ENCODE data around the gene MRPL32.
A peak's percentile ranks its signal among the peaks of the same experiment; 100 is the strongest.
"Not testable (repeated sequence)": the region's sequence is repeated elsewhere in the genome, so short reads cannot be mapped to it uniquely, and the experiment has no call there.

The MRPL32 gene

GRCh38 chr7:42931834-42932651, at the start of gene MRPL32, which contains the start of gene PSMA2:
Gene MRPL32, plus strand, starts transcription at chr7:42932376. Its CDS starts 11 bp downstream, at chr7:42932387.
Gene PSMA2, minus strand, starts transcription at chr7:42932174. Its CDS starts 16 bp downstream, at chr7:42932158.
- TF ChIP-seq CTCF (IDR thresholded peaks at IDR 0.05; ENCODE audit: low read depth, low read length, poor library complexity, severe bottlenecking) = no peak
- TF ChIP-seq EZH2phosphoT487 (IDR thresholded peaks at IDR 0.05; ENCODE audit: borderline replicate concordance, low read length) = no peak
- H3K4me2 ChIP-seq (ENCODE audit: low read length) = peak within 1 kb of the TSS; percentile 91
- H3K4me1 ChIP-seq (ENCODE audit: control insufficient read depth, low read length) = peaks cover 54% of the 10 kb centered on the region
- peaks cover 22% of the 10 kb centered on the region for H4K20me1 ChIP-seq (ENCODE audit: control insufficient read depth, insufficient read depth, low read depth, low read length)
- H3K9me3 ChIP-seq (ENCODE audit: control insufficient read depth, insufficient read depth, low read length) = no peaks in the 10 kb centered on the region
- no peaks in the 10 kb centered on the region for H3K9me2 ChIP-seq (replicated peaks; ENCODE audit: control insufficient read depth, low read length)
- H3K4me3 ChIP-seq (ENCODE audit: low read length) = peak within 1 kb of the TSS; percentile 90
- H3K79me2 ChIP-seq (ENCODE audit: control insufficient read depth, low read length) = peaks cover 91% of the 10 kb centered on the region
- H3F3A ChIP-seq (ENCODE audit: control insufficient read depth, insufficient read depth) = no peaks in the 10 kb centered on the region
- H3K27me3 ChIP-seq (ENCODE audit: control insufficient read depth, low read length) = no peaks in the 10 kb centered on the region
- peak within 1 kb of the TSS; percentile 22; the same call in 1 of the 2 replicates for H3K27ac ChIP-seq (ENCODE audit: low read depth, low read length)
- peaks cover 78% of the 10 kb centered on the region for H3K36me3 ChIP-seq (ENCODE audit: control insufficient read depth, low read length)

GRCh38 chr7:42883950-42884349, 48.2 kb upstream of the MRPL32 start:
- peak overlapping the region; percentile 67 for H3K4me2 ChIP-seq (ENCODE audit: low read length)
- H4K20me1 ChIP-seq (ENCODE audit: control insufficient read depth, insufficient read depth, low read depth, low read length) = no peaks in the 10 kb centered on the region
- H3K79me2 ChIP-seq (ENCODE audit: control insufficient read depth, low read length) = no peaks in the 10 kb centered on the region
- peaks cover 58% of the 10 kb centered on the region for H3K4me1 ChIP-seq (ENCODE audit: control insufficient read depth, low read length)
- peaks cover 13% of the 10 kb centered on the region for H3F3A ChIP-seq (ENCODE audit: control insufficient read depth, insufficient read depth)
- TF ChIP-seq EZH2phosphoT487 (IDR thresholded peaks at IDR 0.05; ENCODE audit: borderline replicate concordance, low read length) = no peak
- TF ChIP-seq CTCF (IDR thresholded peaks at IDR 0.05; ENCODE audit: low read depth, low read length, poor library complexity, severe bottlenecking) = no peak
- no peaks in the 10 kb centered on the region for H3K27me3 ChIP-seq (ENCODE audit: control insufficient read depth, low read length)
- 0 out of 2 replicates have a peak overlapping the region, but pooled peaks have one; percentile 15 for H3K27ac ChIP-seq (ENCODE audit: low read depth, low read length)
- H3K36me3 ChIP-seq (ENCODE audit: control insufficient read depth, low read length) = no peaks in the 10 kb centered on the region
- H3K4me3 ChIP-seq (ENCODE audit: low read length) = peak overlapping the region; percentile 47
- H3K9me3 ChIP-seq (ENCODE audit: control insufficient read depth, insufficient read depth, low read length) = no peaks in the 10 kb centered on the region
- H3K9me2 ChIP-seq (replicated peaks; ENCODE audit: control insufficient read depth, low read length) = no peaks in the 10 kb centered on the region

- not testable (repeated sequence) for H3K27me3 ChIP-seq (ENCODE audit: control insufficient read depth, low read length); H3K9me3 ChIP-seq (ENCODE audit: control insufficient read depth, insufficient read depth, low read length); H3K27ac ChIP-seq (ENCODE audit: low read depth, low read length); H3K4me3 ChIP-seq (ENCODE audit: low read length); H4K20me1 ChIP-seq (ENCODE audit: control insufficient read depth, insufficient read depth, low read depth, low read length); H3K36me3 ChIP-seq (ENCODE audit: control insufficient read depth, low read length); H3K4me2 ChIP-seq (ENCODE audit: low read length); H3K9me2 ChIP-seq (replicated peaks; ENCODE audit: control insufficient read depth, low read length); H3K79me2 ChIP-seq (ENCODE audit: control insufficient read depth, low read length)
- Histone ChIP-seq H3F3A (ENCODE audit: control insufficient read depth, insufficient read depth) (peaks cover 15% of the 10 kb centered on the region), H3K4me1 (ENCODE audit: control insufficient read depth, low read length) (peaks cover 71% of the 10 kb centered on the region)
These were observed 47.0 kb upstream of the MRPL32 start for GRCh38 chr7:42885183-42885582.

GRCh38 chr7:42886129-42886528, 46.0 kb upstream of the MRPL32 start:
- Histone ChIP-seq H3K9me2 (replicated peaks; ENCODE audit: control insufficient read depth, low read length) (no peaks in the 10 kb centered on the region), H3K4me3 (ENCODE audit: low read length) (no peak overlapping the region), H3K27ac (ENCODE audit: low read depth, low read length) (no peak overlapping the region), H3K4me1 (ENCODE audit: control insufficient read depth, low read length) (peaks cover 73% of the 10 kb centered on the region), H3K9me3 (ENCODE audit: control insufficient read depth, insufficient read depth, low read length) (no peaks in the 10 kb centered on the region), H3K4me2 (ENCODE audit: low read length) (no peak overlapping the region), H3K36me3 (ENCODE audit: control insufficient read depth, low read length) (no peaks in the 10 kb centered on the region), H3K79me2 (ENCODE audit: control insufficient read depth, low read length) (no peaks in the 10 kb centered on the region), H4K20me1 (ENCODE audit: control insufficient read depth, insufficient read depth, low read depth, low read length) (no peaks in the 10 kb centered on the region), H3F3A (ENCODE audit: control insufficient read depth, insufficient read depth) (peaks cover 15% of the 10 kb centered on the region), H3K27me3 (ENCODE audit: control insufficient read depth, low read length) (no peaks in the 10 kb centered on the region)
- TF ChIP-seq EZH2phosphoT487 (IDR thresholded peaks at IDR 0.05; ENCODE audit: borderline replicate concordance, low read length) (no peak), CTCF (IDR thresholded peaks at IDR 0.05; ENCODE audit: low read depth, low read length, poor library complexity, severe bottlenecking) (peak; percentile 66)
